Measurements from ENCODE around the gene FERD3L. TPM values are rescaled to one million over a fixed set of nuclear protein-coding genes. Genes with fewer than 3 reads are reported as not detected.

The FERD3L gene
- total and polyA plus RNA-seq, 2 donors from 2014 or later, result not detected

GRCh38 chr7:19104811-19105210 is 40.4 kb downstream of the FERD3L start:
- no peak overlapping the region for H3K27ac ChIP-seq (ENCODE audit: low read depth in 2 of 2, low read length in 2 of 2)
- H3K27me3 ChIP-seq (ENCODE audit: control insufficient read depth, insufficient read depth, low read length), result peaks cover 42% of the 10 kb centered on the region
- no peak overlapping the region for H3K9ac ChIP-seq (ENCODE audit: low read length in 3 of 3)
- TF ChIP-seq CTCF (IDR thresholded peaks at IDR 0.05; ENCODE audit: borderline replicate concordance, extremely low read depth, insufficient read depth), result no peak
- H3K9me3 ChIP-seq (ENCODE audit: control insufficient read depth in 2 of 3, insufficient read depth in 1 of 3, low read length in 3 of 3), result no peaks in the 10 kb centered on the region
- intact Hi-C loops (cut with DNase I), result no loop called here
- FAIRE-seq (no peak), DNase-seq (no peak)
- no peak overlapping the region for H3K4me3 ChIP-seq (ENCODE audit: low read length in 3 of 3)
- no peaks in the 10 kb centered on the region for H3K36me3 ChIP-seq (ENCODE audit: control insufficient read depth in 2 of 3, insufficient read depth in 3 of 3, low read length in 3 of 3)
- H3K4me1 ChIP-seq (ENCODE audit: control insufficient read depth in 2 of 3, insufficient read depth in 2 of 3, low read depth in 1 of 3, low read length in 3 of 3), result peaks cover 0 to 6% (median 0%) of the 10 kb centered on the region in 3 donors

GRCh38 chr7:19102884-19103283 is 42.3 kb downstream of the FERD3L start:
- Histone ChIP-seq H3K4me3 (ENCODE audit: low read length in 3 of 3) (no peak overlapping the region), H3K27ac (ENCODE audit: low read depth in 2 of 2, low read length in 2 of 2) (no peak overlapping the region), H3K9me3 (ENCODE audit: control insufficient read depth in 2 of 3, insufficient read depth in 1 of 3, low read length in 3 of 3) (no peaks in the 10 kb centered on the region), H3K36me3 (ENCODE audit: control insufficient read depth in 2 of 3, insufficient read depth in 3 of 3, low read length in 3 of 3) (no peaks in the 10 kb centered on the region), H3K4me1 (ENCODE audit: control insufficient read depth in 2 of 3, insufficient read depth in 2 of 3, low read depth in 1 of 3, low read length in 3 of 3) (peaks cover 0 to 6% (median 0%) of the 10 kb centered on the region in 3 donors), H3K27me3 (ENCODE audit: control insufficient read depth, insufficient read depth, low read length) (peaks cover 32% of the 10 kb centered on the region), H3K9ac (ENCODE audit: low read length in 3 of 3) (no peak overlapping the region)
- no peak for TF ChIP-seq CTCF (IDR thresholded peaks at IDR 0.05; ENCODE audit: borderline replicate concordance, extremely low read depth, insufficient read depth)
- DNase-seq (no peak), FAIRE-seq (no peak)
- intact Hi-C loops (cut with DNase I), result no loop called here

- peaks cover 25% of the 10 kb centered on the region for H3K27me3 ChIP-seq (ENCODE audit: control insufficient read depth, insufficient read depth, low read length)
- DNase-seq (no peak), FAIRE-seq (no peak)
- H3K36me3 ChIP-seq (ENCODE audit: control insufficient read depth in 2 of 3, insufficient read depth in 3 of 3, low read length in 3 of 3), result no peaks in the 10 kb centered on the region
- H3K4me1 ChIP-seq (ENCODE audit: control insufficient read depth in 2 of 3, insufficient read depth in 2 of 3, low read depth in 1 of 3, low read length in 3 of 3), result peaks cover 0 to 2% (median 0%) of the 10 kb centered on the region in 3 donors
- no peak overlapping the region for H3K4me3 ChIP-seq (ENCODE audit: low read length in 3 of 3)
- intact Hi-C loops (cut with DNase I), result no loop called here
- H3K9me3 ChIP-seq (ENCODE audit: control insufficient read depth in 2 of 3, insufficient read depth in 1 of 3, low read length in 3 of 3), result no peaks in the 10 kb centered on the region
- H3K9ac ChIP-seq (ENCODE audit: low read length in 3 of 3), result no peak overlapping the region
- H3K27ac ChIP-seq (ENCODE audit: low read depth in 2 of 2, low read length in 2 of 2), result no peak overlapping the region
- TF ChIP-seq CTCF (IDR thresholded peaks at IDR 0.05; ENCODE audit: borderline replicate concordance, extremely low read depth, insufficient read depth), result no peak
Observed at GRCh38 chr7:19101909-19102308, 43.3 kb downstream of the FERD3L start.

- intact Hi-C loops (cut with DNase I), result no loop called here
- peaks cover 21% of the 10 kb centered on the region for H3K27me3 ChIP-seq (ENCODE audit: control insufficient read depth, insufficient read depth, low read length)
- FAIRE-seq, result no peak
Observed at GRCh38 chr7:19101472-19101871, 43.7 kb downstream of the FERD3L start.

More at GRCh38 chr7:19101472-19101871, 43.7 kb downstream of the FERD3L start:
- H3K36me3 ChIP-seq (ENCODE audit: control insufficient read depth in 2 of 3, insufficient read depth in 3 of 3, low read length in 3 of 3), result no peaks in the 10 kb centered on the region
- no peak overlapping the region for H3K9ac ChIP-seq (ENCODE audit: low read length in 3 of 3)
- no peak for DNase-seq
- H3K4me3 ChIP-seq (ENCODE audit: low read length in 3 of 3), result no peak overlapping the region
- no peak for TF ChIP-seq CTCF (IDR thresholded peaks at IDR 0.05; ENCODE audit: borderline replicate concordance, extremely low read depth, insufficient read depth)
- H3K27ac ChIP-seq (ENCODE audit: low read depth in 2 of 2, low read length in 2 of 2), result no peak overlapping the region
- H3K9me3 ChIP-seq (ENCODE audit: control insufficient read depth in 2 of 3, insufficient read depth in 1 of 3, low read length in 3 of 3), result no peaks in the 10 kb centered on the region
- H3K4me1 ChIP-seq (ENCODE audit: control insufficient read depth in 2 of 3, insufficient read depth in 2 of 3, low read depth in 1 of 3, low read length in 3 of 3), result peaks cover 0 to 2% (median 0%) of the 10 kb centered on the region in 3 donors

Data from kidney (tissue), 14 donors.